GM19438 (cell line): ENCODE results near the gene ST3GAL4.
A peak's percentile ranks its signal among the peaks of the same experiment; 100 is the strongest.

ENCODE experiments used
- ATAC-seq: cut with Tn5 transposase; IDR thresholded peaks from one replicate; pipeline ENCODE4 v1.9.1; 2021; ENCODE audit warnings: low read depth; ENCODE audit not compliant: unreplicated experiment

The ST3GAL4 gene

GRCh38 chr11:126418887-126419286 lies 63.4 kb downstream of the ST3GAL4 start:
- ATAC-seq: no peak

GRCh38 chr11:126419801-126420697 lies 64.6 kb downstream of the ST3GAL4 start:
- ATAC-seq: peak; percentile 78

GRCh38 chr11:126420698-126421256 lies 65.3 kb downstream of the ST3GAL4 start:
- ATAC-seq: no peak

- no peak for ATAC-seq
Measured at GRCh38 chr11:126421271-126421671, 65.8 kb downstream of the ST3GAL4 start.

GRCh38 chr11:126422446-126422845 lies 67.0 kb downstream of the ST3GAL4 start:
- ATAC-seq: no peak

- ATAC-seq: no peak
Measured at GRCh38 chr11:126423154-126423553, 67.7 kb downstream of the ST3GAL4 start.

GRCh38 chr11:126423743-126424142 lies 68.3 kb downstream of the ST3GAL4 start:
- no peak for ATAC-seq

GRCh38 chr11:126424471-126425039 lies 69.1 kb downstream of the ST3GAL4 start:
- no peak for ATAC-seq

- no peak for ATAC-seq
Measured at GRCh38 chr11:126426106-126426505, 70.6 kb downstream of the ST3GAL4 start.

GRCh38 chr11:126426820-126427749 lies 71.6 kb downstream of the ST3GAL4 start:
- ATAC-seq: peak; percentile 66

GRCh38 chr11:126430581-126431335 lies 75.3 kb downstream of the ST3GAL4 start:
- ATAC-seq: no peak

- no peak for ATAC-seq
Measured at GRCh38 chr11:126431401-126432064, 76.0 kb downstream of the ST3GAL4 start.

- no peak for ATAC-seq
Measured at GRCh38 chr11:126432065-126432461, 76.6 kb downstream of the ST3GAL4 start.

GRCh38 chr11:126432525-126432924 lies 77.0 kb downstream of the ST3GAL4 start:
- ATAC-seq: no peak

- ATAC-seq: no peak
Measured at GRCh38 chr11:126433244-126433846, 77.9 kb downstream of the ST3GAL4 start.

- ATAC-seq: no peak
Measured at GRCh38 chr11:126433989-126434949, 78.8 kb downstream of the ST3GAL4 start.

- ATAC-seq: no peak
Measured at GRCh38 chr11:126434950-126435335, 79.5 kb downstream of the ST3GAL4 start.

- no peak for ATAC-seq
Measured at GRCh38 chr11:126436209-126436755, 80.8 kb downstream of the ST3GAL4 start.
